Spleen (tissue), 11 donors: ENCODE data around the gene CANT1. TPM values are rescaled to one million over a fixed set of nuclear protein-coding genes. Genes with fewer than 3 reads are reported as not detected.

Experiments used
- DNase-seq: peaks from one replicate; pipeline ENCODE4 v3.0.0-alpha.2; 2020
- H3K27ac ChIP-seq, 8 donors: fragments of 200-600 bp; sonication (generic) in 7 of 8; 1 replicate in 4 of 8; 2 replicates in 4 of 8; pipeline versions ENCODE4 v1.5.0 to v1.8.0; 2016 to 2021; ENCODE audit warnings: inconsistent platforms in 4 of 8, mild to moderate bottlenecking in 4 of 8, moderate library complexity in 1 of 8
- H3K27me3 ChIP-seq, 7 donors: fragments of 200-600 bp; sonication (generic) in 6 of 7; replicated peaks in 1 of 7; 1 replicate in 4 of 7; 2 replicates in 3 of 7; pipeline versions ENCODE4 v1.5.0 to v1.8.0; 2016 to 2021; ENCODE audit warnings: inconsistent platforms in 3 of 7, mild to moderate bottlenecking in 1 of 7
- H3K36me3 ChIP-seq, 6 donors: fragments of 200-600 bp; sonication (generic) in 5 of 6; 1 replicate in 4 of 6; 2 replicates in 2 of 6; pipeline versions ENCODE4 v1.5.0 to v1.8.0; 2016 to 2021; ENCODE audit warnings: inconsistent platforms in 2 of 6
- H3K4me1 ChIP-seq, 6 donors: fragments of 200-600 bp; sonication (generic) in 5 of 6; 1 replicate in 3 of 6; 2 replicates in 3 of 6; pipeline versions ENCODE4 v1.5.0 to v1.8.0; 2016 to 2021; ENCODE audit warnings: inconsistent platforms in 3 of 6
- H3K4me3 ChIP-seq, 8 donors: fragments of 200-600 bp; sonication (generic) in 7 of 8; 1 replicate in 4 of 8; 2 replicates in 4 of 8; pipeline versions ENCODE4 v1.5.0 to v1.8.0; 2016 to 2021; ENCODE audit warnings: inconsistent platforms in 4 of 8, mild to moderate bottlenecking in 4 of 8, moderate library complexity in 2 of 8
- H3K9me3 ChIP-seq, 8 donors: fragments of 200-600 bp; sonication (generic) in 7 of 8; 1 replicate in 4 of 8; 2 replicates in 4 of 8; pipeline versions ENCODE4 v1.5.0 to v1.8.0; 2016 to 2021; ENCODE audit warnings: inconsistent platforms in 4 of 8
- CTCF ChIP-seq, 11 experiments: fragments of 200-600 bp in 7 of 11; fragments of 450-650 bp in 4 of 11; sonication (generic) in 4 of 11; IDR thresholded peaks in 8 of 11; conservative IDR thresholded peaks in 3 of 11; 1 replicate in 7 of 11; 2 replicates in 4 of 11; pipeline versions ENCODE4 v1.4.0 to v1.8.0; 2016 to 2021; ENCODE audit warnings: antibody characterized with exemption in 11 of 11, inconsistent platforms in 4 of 11, mild to moderate bottlenecking in 1 of 11
- POLR2A ChIP-seq, 3 donors: fragments of 450-650 bp; IDR thresholded peaks; one replicate each; pipeline ENCODE4 v1.5.1; 2017; ENCODE audit warnings: antibody characterized with exemption in 3 of 3, mild to moderate bottlenecking in 1 of 3
- POLR2AphosphoS5 ChIP-seq, 3 donors: sonication (generic); formaldehyde crosslinking; IDR thresholded peaks; one replicate each; pipeline ENCODE4 v1.5.1; 2017; ENCODE audit warnings: antibody characterized with exemption in 3 of 3
- WGBS, 5 donors: extraction: QIAGEN DNeasy Blood & Tissue Kit in 3 of 5; methylation state at CpG; one replicate each; pipeline versions ENCODE4 v1.1.5 to v1.1.7; 2013 to 2018; 5-methylcytosine and 5-hydroxymethylcytosine counted together
- intact Hi-C: fragments of 100-400 bp; cut with DNase I; formaldehyde crosslinking; loops from one replicate; pipeline ENCODE4 v1.15.0; 2023; ENCODE audit warnings: low total_unique reads
- polyA plus RNA-seq, 3 donors: library from polyadenylated mRNA; stranded (reverse); fragments of 200-250 nt; gene quantifications; one replicate each; pipeline ENCODE4 v1.2.1, GENCODE V29; 2013
- total RNA-seq, 7 donors: library from RNA; depleted of rRNA in 3 of 7; stranded (reverse); fragments of >200 nt in 3 of 7; fragmentation: NEBNext Ultra II Directional in 4 of 7; extraction: Animal tissue kit (Norgen Biotek cat#: 25700) in 4 of 7; gene quantifications; one replicate each; pipeline versions ENCODE4 v1.1.0 to v1.2.1, GENCODE V29; 2016 to 2021
- donor health status: healthy with polysubstance abuse.
- donor health status: DM: no; HTN: no; CAD: no; lungs with moderate emphysema.
- donor health status: DM: no; HTN: no; CAD: no.
- donor health status: Bipolar disorder and iron deficiency.
- donor health status: healthy.
- donor health status: DM: no; HTN: no; CAD: no.
- donor health status: DM: yes; HTN: yes; CAD: no.

The CANT1 gene
- total and polyA plus RNA-seq, 10 donors, result 11.2 to 76.6 (median 50.2) TPM

- WGBS, 5 donors, result 61 to 81% (median 71%) methylated on average over 6 of the region's 6 CpGs
- Histone ChIP-seq H3K36me3 (peaks cover under 1 to 100% (median 74%) of the 10 kb centered on the region in 6 donors), H3K27ac (peak overlapping the region in 7 of 8 donors; percentile 5 to 88 (median 79)), H3K4me3 (no peak overlapping the region), H3K9me3 (no peaks in the 10 kb centered on the region), H3K27me3 (no peaks in the 10 kb centered on the region), H3K4me1 (peaks cover 3 to 86% (median 54%) of the 10 kb centered on the region in 6 donors)
- TF ChIP-seq POLR2AphosphoS5 (IDR thresholded peaks at IDR 0.05) (no peak), CTCF (IDR thresholded peaks at IDR 0.05 in 8 of 11, conservative IDR thresholded peaks at IDR 0.05 in 3 of 11) (no peak), POLR2A (IDR thresholded peaks at IDR 0.05) (no peak)
- intact Hi-C loops, result no loop called here
- no peak for DNase-seq
Measured at GRCh38 chr17:78997881-78998280, 11.7 kb downstream of the CANT1 start.

GRCh38 chr17:78997231-78997741 lies 12.3 kb downstream of the CANT1 start:
- 87 to 92% (median 90%) methylated on average over 27 of the region's 27 CpGs for WGBS, 5 donors

GRCh38 chr17:78996781-78997201 lies 12.8 kb downstream of the CANT1 start:
- Histone ChIP-seq H3K27ac (peak overlapping the region in 7 of 8 donors; percentile 56 to 88 (median 81)), H3K4me3 (no peak overlapping the region), H3K27me3 (no peaks in the 10 kb centered on the region), H3K9me3 (no peaks in the 10 kb centered on the region), H3K36me3 (peaks cover 2 to 100% (median 79%) of the 10 kb centered on the region in 6 donors), H3K4me1 (peaks cover 6 to 86% (median 58%) of the 10 kb centered on the region in 6 donors)
- no peak for DNase-seq
- intact Hi-C loops, result no loop called here
- 90 to 95% (median 93%) methylated on average over 16 of the region's 16 CpGs for WGBS, 5 donors
- TF ChIP-seq POLR2AphosphoS5 (IDR thresholded peaks at IDR 0.05) (no peak), POLR2A (IDR thresholded peaks at IDR 0.05) (no peak), CTCF (IDR thresholded peaks at IDR 0.05 in 8 of 11, conservative IDR thresholded peaks at IDR 0.05 in 3 of 11) (no peak)

More at GRCh38 chr17:78997231-78997741, 12.3 kb downstream of the CANT1 start:
- no peak for DNase-seq
- Histone ChIP-seq H3K27ac (peak overlapping the region in 6 of 8 donors; percentile 70 to 88 (median 82)), H3K36me3 (peaks cover 2 to 100% (median 77%) of the 10 kb centered on the region in 6 donors), H3K27me3 (no peaks in the 10 kb centered on the region), H3K4me3 (no peak overlapping the region), H3K4me1 (peaks cover 6 to 86% (median 57%) of the 10 kb centered on the region in 6 donors), H3K9me3 (no peaks in the 10 kb centered on the region)
- TF ChIP-seq POLR2AphosphoS5 (IDR thresholded peaks at IDR 0.05) (peak in 1 of 3 donors; percentile 39), CTCF (IDR thresholded peaks at IDR 0.05 in 8 of 11, conservative IDR thresholded peaks at IDR 0.05 in 3 of 11) (no peak)
- intact Hi-C loops, result no loop called here

GRCh38 chr17:78995761-78996451 lies 13.7 kb downstream of the CANT1 start:
- no peak for DNase-seq
- H3K27me3 ChIP-seq, result no peaks in the 10 kb centered on the region
- TF ChIP-seq POLR2A (IDR thresholded peaks at IDR 0.05) (no peak), POLR2AphosphoS5 (IDR thresholded peaks at IDR 0.05) (peak in 2 of 3 donors; percentile 22 to 60), CTCF (IDR thresholded peaks at IDR 0.05 in 8 of 11, conservative IDR thresholded peaks at IDR 0.05 in 3 of 11) (no peak)
- peak overlapping the region; percentile 2 to 88 (median 80) for H3K27ac ChIP-seq
- WGBS, 5 donors, result 69 to 79% (median 70%) methylated on average over 14 to 18 of the region's 18 CpGs
- no peaks in the 10 kb centered on the region for H3K9me3 ChIP-seq
- H3K36me3 ChIP-seq, result peaks cover 2 to 100% (median 88%) of the 10 kb centered on the region in 6 donors
- intact Hi-C loops, result no loop called here
- H3K4me1 ChIP-seq, result peaks cover 10 to 92% (median 64%) of the 10 kb centered on the region in 6 donors
- H3K4me3 ChIP-seq, result no peak overlapping the region
